ENCODE data around the gene CRY2. TPM values are rescaled to one million over a fixed set of nuclear protein-coding genes. Genes with fewer than 3 reads are reported as not detected.

CRY2 gene
- total and polyA plus RNA-seq, 2 experiments from 2014 or later: 9.5 to 15.4 TPM

GRCh38 chr11:45800261-45800660, 47.0 kb upstream of the CRY2 start:
- Histone ChIP-seq H3K36me3 (ENCODE audit: insufficient read depth) (no peaks in the 10 kb centered on the region), H3K4me2 (no peak overlapping the region), H3F3A (replicated peaks; ENCODE audit: low read depth) (no peaks in the 10 kb centered on the region), H4K20me1 (replicated peaks; ENCODE audit: insufficient read depth) (no peaks in the 10 kb centered on the region), H3K9me2 (ENCODE audit: insufficient read depth) (no peaks in the 10 kb centered on the region; the same call in 1 of the 2 replicates), H3K4me1 (ENCODE audit: insufficient read depth) (no peaks in the 10 kb centered on the region), H3K27ac (ENCODE audit: low read depth) (no peak overlapping the region), H2AFZ (no peak overlapping the region), H3K79me2 (replicated peaks; ENCODE audit: insufficient read depth) (no peaks in the 10 kb centered on the region), H3K4me3 (no peak overlapping the region), H3K27me3 (ENCODE audit: insufficient read depth) (peaks cover 18% of the 10 kb centered on the region)
- Mint-ChIP-seq H3K36me3 (ENCODE audit: low read depth) (no peaks in the 10 kb centered on the region; the same call in 2 of the 3 replicates), H3K4me3 (no peak overlapping the region), H3K27me3 (ENCODE audit: insufficient read depth, low read depth, poor library complexity) (peaks cover 33% of the 10 kb centered on the region), H3K4me1 (peaks cover 2% of the 10 kb centered on the region; the same call in 2 of the 3 replicates), H3K27ac (no peak overlapping the region), H3K9me3 (no peaks in the 10 kb centered on the region)
- no peak for TF ChIP-seq POLR2AphosphoS5 (IDR thresholded peaks at IDR 0.05; ENCODE audit: low read depth)
- no peak for TF ChIP-seq STAT1 (IDR thresholded peaks at IDR 0.05; ENCODE audit: unreplicated experiment)
- no peak for TF ChIP-seq ZNF114 (CRISPR knock-in tag; IDR thresholded peaks at IDR 0.05)
- no peak for TF ChIP-seq NANOG (IDR thresholded peaks at IDR 0.05; ENCODE audit: borderline replicate concordance)
- TF ChIP-seq EZH2phosphoT487 (IDR thresholded peaks at IDR 0.05; ENCODE audit: unreplicated experiment): no peak
- TF ChIP-seq CTCF (conservative IDR thresholded peaks at IDR 0.05; ENCODE audit: low read depth in 2 of 2): no peak
- no peak for TF ChIP-seq JUNB (IDR thresholded peaks at IDR 0.05; ENCODE audit: unreplicated experiment)
- TF ChIP-seq, protein P1, sequence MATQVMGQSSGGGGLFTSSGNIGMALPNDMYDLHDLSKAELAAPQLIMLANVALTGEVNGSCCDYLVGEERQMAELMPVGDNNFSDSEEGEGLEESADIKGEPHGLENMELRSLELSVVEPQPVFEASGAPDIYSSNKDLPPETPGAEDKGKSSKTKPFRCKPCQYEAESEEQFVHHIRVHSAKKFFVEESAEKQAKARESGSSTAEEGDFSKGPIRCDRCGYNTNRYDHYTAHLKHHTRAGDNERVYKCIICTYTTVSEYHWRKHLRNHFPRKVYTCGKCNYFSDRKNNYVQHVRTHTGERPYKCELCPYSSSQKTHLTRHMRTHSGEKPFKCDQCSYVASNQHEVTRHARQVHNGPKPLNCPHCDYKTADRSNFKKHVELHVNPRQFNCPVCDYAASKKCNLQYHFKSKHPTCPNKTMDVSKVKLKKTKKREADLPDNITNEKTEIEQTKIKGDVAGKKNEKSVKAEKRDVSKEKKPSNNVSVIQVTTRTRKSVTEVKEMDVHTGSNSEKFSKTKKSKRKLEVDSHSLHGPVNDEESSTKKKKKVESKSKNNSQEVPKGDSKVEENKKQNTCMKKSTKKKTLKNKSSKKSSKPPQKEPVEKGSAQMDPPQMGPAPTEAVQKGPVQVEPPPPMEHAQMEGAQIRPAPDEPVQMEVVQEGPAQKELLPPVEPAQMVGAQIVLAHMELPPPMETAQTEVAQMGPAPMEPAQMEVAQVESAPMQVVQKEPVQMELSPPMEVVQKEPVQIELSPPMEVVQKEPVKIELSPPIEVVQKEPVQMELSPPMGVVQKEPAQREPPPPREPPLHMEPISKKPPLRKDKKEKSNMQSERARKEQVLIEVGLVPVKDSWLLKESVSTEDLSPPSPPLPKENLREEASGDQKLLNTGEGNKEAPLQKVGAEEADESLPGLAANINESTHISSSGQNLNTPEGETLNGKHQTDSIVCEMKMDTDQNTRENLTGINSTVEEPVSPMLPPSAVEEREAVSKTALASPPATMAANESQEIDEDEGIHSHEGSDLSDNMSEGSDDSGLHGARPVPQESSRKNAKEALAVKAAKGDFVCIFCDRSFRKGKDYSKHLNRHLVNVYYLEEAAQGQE (IDR thresholded peaks at IDR 0.05; ENCODE audit: unreplicated experiment): no peak
- no peak for TF ChIP-seq EZH2 (IDR thresholded peaks at IDR 0.05; ENCODE audit: low read depth, unreplicated experiment)
- TF ChIP-seq, protein P2, sequence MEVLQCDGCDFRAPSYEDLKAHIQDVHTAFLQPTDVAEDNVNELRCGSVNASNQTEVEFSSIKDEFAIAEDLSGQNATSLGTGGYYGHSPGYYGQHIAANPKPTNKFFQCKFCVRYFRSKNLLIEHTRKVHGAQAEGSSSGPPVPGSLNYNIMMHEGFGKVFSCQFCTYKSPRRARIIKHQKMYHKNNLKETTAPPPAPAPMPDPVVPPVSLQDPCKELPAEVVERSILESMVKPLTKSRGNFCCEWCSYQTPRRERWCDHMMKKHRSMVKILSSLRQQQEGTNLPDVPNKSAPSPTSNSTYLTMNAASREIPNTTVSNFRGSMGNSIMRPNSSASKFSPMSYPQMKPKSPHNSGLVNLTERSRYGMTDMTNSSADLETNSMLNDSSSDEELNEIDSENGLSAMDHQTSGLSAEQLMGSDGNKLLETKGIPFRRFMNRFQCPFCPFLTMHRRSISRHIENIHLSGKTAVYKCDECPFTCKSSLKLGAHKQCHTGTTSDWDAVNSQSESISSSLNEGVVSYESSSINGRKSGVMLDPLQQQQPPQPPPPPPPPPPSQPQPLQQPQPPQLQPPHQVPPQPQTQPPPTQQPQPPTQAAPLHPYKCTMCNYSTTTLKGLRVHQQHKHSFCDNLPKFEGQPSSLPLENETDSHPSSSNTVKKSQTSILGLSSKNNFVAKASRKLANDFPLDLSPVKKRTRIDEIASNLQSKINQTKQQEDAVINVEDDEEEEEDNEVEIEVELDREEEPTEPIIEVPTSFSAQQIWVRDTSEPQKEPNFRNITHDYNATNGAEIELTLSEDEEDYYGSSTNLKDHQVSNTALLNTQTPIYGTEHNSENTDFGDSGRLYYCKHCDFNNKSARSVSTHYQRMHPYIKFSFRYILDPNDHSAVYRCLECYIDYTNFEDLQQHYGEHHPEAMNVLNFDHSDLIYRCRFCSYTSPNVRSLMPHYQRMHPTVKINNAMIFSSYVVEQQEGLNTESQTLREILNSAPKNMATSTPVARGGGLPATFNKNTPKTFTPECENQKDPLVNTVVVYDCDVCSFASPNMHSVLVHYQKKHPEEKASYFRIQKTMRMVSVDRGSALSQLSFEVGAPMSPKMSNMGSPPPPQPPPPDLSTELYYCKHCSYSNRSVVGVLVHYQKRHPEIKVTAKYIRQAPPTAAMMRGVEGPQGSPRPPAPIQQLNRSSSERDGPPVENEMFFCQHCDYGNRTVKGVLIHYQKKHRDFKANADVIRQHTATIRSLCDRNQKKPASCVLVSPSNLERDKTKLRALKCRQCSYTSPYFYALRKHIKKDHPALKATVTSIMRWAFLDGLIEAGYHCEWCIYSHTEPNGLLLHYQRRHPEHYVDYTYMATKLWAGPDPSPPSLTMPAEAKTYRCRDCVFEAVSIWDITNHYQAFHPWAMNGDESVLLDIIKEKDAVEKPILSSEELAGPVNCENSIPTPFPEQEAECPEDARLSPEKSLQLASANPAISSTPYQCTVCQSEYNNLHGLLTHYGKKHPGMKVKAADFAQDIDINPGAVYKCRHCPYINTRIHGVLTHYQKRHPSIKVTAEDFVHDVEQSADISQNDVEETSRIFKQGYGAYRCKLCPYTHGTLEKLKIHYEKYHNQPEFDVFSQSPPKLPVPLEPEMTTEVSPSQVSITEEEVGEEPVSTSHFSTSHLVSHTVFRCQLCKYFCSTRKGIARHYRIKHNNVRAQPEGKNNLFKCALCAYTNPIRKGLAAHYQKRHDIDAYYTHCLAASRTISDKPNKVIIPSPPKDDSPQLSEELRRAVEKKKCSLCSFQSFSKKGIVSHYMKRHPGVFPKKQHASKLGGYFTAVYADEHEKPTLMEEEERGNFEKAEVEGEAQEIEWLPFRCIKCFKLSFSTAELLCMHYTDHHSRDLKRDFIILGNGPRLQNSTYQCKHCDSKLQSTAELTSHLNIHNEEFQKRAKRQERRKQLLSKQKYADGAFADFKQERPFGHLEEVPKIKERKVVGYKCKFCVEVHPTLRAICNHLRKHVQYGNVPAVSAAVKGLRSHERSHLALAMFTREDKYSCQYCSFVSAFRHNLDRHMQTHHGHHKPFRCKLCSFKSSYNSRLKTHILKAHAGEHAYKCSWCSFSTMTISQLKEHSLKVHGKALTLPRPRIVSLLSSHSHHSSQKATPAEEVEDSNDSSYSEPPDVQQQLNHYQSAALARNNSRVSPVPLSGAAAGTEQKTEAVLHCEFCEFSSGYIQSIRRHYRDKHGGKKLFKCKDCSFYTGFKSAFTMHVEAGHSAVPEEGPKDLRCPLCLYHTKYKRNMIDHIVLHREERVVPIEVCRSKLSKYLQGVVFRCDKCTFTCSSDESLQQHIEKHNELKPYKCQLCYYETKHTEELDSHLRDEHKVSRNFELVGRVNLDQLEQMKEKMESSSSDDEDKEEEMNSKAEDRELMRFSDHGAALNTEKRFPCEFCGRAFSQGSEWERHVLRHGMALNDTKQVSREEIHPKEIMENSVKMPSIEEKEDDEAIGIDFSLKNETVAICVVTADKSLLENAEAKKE (CRISPR knock-in tag; IDR thresholded peaks at IDR 0.05): no peak
- TF ChIP-seq ETS1 (IDR thresholded peaks at IDR 0.05): no peak
- no peak for TF ChIP-seq CREB1 (CRISPR knock-in tag; IDR thresholded peaks at IDR 0.05; ENCODE audit: low read depth)
- TF ChIP-seq ZNF331 (CRISPR knock-in tag; IDR thresholded peaks at IDR 0.05; ENCODE audit: low read depth): no peak
- DNase-seq (ENCODE audit: low spot score): no peak
- ATAC-seq: no peak

Measured in GM23338 (cell line).